ENCODE data around the gene TMEM63B.
"Not testable (repeated sequence)": the region's sequence is repeated elsewhere in the genome, so short reads cannot be mapped to it uniquely, and the experiment has no call there.

Gene TMEM63B

DNA sequence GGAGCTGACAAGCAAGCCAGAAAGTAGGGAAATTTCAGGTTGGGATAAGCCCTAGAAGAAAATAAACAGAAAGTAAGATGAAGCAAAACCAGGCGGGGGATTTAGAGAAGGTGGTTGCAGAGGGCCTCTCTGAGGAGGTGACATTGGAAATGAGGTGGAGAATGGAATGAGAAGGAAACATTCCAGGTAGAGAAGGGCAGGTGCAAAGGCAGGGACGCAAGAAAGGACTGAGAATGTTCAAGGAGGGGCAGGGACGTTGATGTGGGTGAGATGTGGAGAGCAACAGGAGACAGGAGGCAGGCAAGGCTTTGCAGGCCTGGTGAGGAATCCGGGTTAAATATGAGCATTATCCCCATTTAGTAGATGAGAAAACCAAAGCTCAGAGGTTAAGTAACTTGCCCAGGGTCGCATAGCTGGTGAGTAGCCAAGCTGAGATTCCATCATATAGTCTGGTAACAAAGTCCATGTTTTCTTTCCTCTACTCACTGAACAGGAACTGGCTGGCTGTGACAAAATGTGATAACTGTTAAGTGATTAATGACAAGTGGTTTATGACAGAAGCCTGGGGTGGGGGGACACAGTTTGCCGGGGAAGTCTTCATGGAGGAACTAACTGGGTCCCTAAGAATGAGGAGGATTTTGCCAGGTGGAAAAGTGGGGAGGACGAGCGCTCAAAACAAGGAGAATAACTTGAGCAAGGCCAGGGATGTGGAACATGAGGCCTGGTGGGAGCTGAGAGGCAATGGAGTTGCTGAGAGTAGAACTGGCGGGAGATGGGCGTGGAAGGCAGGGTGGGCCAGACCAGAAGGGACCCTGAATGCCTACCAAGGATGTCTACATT, 32.7 kb upstream of the TMEM63B start:
- DNase-seq = no peak

- not testable (repeated sequence) for DNase-seq
These were observed 32.1 kb upstream of the TMEM63B start for GRCh38 chr6:44095243-44095623.

- DNase-seq = no peak
These were observed 30.7 kb upstream of the TMEM63B start for GRCh38 chr6:44096612-44097011.

DNA sequence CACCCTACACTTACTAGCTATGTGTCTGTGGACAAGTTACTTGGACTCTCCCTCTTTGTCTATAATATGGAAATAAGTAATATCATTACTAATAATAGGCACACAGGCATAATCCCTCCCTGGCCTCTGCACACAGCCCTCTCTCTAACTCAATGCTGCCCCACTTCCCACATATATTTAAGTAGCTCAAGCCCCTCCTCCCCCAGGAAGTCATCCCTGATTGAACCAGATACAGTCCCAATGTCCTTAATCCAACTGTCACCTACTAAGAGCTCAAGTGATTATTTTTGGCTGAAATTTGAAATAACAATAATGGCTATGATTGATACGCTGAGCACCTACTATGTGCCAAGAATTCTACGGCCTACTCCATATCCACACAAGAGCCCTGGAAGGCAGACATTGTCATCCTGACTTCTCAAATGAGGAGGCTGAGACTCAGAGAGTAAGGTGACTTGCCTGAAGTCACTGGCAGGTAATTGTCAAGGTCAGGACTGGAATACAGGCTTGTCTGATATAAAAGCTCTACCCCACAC, 29.5 kb upstream of the TMEM63B start:
- no peak for DNase-seq

DNA sequence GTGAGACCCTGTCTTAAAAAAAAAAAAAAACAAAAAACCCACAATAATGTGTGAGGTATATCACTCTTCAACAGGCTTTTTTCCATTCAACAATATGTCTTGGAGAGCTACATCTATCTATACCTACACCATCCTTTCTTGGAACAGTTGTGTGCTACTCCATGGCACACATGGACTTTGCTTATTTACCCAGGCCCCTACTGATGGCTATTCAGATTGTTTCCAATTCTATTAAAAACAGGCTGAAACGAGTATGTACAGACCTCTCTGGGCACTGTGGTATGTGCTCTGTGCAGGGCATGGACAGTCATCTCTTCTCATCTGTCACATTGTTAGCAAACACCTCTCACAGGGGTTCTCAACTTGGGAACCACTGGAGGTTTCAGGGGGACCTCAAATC, 28.2 kb upstream of the TMEM63B start:
- DNase-seq = no peak

DNA sequence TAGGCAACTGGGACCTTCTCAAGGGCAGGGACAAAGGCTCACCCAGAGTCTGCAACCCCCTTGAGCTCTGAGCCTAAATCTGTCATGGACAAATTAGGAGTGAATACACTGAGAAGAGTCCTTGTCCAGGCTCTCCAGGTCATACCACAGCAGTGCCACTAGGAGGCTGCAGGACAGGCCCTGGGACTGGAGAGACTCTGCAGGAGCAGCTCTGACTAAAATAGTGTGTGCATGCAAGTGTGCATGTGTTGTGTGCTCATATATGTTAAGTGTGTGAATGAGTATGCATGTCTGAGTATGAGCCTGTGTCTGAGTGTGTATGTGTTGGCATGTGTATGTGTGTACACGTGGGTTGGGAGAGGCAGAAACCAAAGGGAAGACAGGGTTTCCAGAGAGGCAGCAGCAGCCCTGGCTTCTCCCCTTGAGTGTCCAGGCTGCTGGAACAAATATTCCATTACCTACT, 27.2 kb upstream of the TMEM63B start:
- no peak for DNase-seq

GRCh38 chr6:44101832-44102231, 25.5 kb upstream of the TMEM63B start:
- no peak for DNase-seq

DNA sequence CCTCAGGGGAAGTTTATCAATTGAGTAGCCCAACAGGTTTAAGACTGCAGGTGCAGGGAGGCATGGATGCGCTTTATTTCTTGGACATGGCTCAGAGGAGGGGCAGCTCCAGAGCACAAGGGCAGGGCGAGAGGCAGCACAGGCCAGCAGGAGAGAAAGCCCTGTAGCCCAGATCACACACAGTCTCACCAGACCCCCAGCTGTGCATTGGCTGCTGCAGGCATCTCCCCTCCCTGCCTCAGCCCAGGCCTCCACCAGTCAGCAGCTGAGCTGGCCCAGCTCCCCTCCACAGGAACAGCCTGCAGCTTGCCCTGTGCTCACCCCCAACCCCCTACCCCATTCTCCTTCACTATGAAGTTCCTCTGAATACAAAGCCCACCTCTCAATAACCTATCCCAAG, 24.8 kb upstream of the TMEM63B start:
- no peak for DNase-seq

DNA sequence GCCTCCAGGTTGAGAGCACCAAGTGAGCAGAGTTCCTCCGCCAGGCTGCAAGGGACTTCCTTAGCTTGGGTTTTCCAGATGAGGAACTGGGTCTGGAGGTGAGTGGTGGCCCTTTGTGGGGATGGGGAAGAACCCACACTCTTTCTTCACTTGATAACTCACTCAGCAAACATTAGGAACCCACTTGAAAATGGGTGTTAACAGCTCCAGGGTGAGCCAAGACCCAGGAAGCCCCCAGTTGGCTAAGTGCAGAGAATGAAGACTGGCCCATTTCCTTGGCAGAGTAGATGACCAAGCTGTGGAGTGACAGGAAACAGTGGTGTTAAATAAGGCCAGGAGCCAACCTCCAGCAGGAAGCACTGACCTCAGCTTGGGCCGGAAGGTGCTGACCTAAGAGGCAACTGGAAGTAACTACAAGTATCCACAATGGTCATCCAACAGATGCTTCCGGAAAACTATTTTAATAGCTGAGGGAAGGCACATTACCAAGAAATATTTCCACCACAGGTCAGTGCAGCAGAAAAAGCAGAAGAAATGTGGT, 22.8 kb upstream of the TMEM63B start:
- DNase-seq = no peak

DNA sequence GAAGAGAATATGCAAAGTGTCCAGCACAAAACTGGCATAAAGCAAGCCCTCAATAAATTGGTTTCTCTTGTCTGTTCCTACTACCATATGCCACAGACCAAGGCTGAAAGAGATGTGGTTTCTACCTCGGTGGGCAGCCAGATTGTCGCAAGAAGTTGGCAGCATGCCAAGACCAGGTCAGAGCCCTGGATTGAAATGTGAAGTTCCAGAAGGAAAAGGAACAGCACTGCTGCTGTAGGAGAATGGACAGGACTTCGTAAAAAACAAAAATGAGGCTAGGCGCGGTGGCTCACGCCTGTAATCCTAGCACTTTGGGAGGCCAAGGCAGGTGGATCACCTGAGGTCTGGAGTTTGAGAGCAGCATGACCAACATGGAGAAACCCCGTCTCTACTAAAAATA, 22.2 kb upstream of the TMEM63B start:
- DNase-seq = no peak

DNA sequence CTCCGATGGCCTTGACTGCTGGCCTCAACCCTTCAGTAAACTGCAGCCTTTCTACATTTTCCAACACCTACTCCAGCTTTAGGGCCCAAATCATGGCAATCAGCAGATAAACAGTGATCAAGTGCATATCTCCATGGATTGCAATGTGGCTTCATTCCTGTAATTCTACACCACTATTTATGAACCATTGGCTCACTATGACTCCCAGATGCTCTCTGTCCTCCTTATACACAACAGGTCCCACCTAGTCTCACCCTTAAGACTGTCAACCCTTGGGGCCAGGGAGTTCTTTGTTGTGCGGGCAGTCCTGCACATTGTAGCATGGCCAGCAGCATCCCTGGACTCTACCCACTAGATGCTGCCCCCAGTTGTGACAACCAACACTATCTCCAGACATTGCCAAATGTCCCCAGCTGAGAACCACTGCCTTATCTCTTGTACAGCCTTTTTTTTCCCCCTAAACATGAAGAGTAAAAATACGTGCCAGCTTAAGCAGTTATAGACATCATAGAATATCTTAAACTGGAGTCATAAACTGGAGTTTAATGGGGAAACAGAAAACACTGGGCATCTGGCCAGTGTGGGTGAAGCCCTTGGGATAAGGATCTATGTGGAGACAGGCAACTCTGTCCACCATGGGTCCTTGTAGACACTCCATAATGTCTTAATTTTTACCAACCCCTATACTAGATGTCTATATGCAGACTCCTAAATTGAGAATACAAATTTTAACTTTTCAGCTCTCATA, 21.2 kb upstream of the TMEM63B start:
- no peak for DNase-seq

DNA sequence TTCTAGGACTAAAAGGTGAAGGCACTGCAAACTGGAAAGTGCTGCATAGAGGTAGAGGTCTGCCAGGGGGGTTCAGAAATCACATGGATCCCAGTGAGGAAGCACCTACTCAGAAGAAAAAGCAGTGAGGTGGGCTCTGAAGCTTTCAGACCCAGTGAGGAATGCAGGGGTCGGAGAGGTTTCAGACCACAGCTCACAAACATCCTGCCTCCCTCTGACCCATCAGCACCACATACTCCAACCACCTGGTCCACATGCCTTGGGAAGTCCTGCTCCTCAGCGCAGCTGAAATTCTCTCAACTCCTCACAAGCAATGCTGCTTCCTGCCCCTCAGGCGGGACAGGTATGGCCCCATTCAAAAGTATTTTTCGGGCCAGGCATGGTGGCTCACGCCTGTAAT, 20.3 kb upstream of the TMEM63B start:
- DNase-seq = no peak

GRCh38 chr6:44108471-44108870, 18.9 kb upstream of the TMEM63B start:
- DNase-seq = no peak

DNA sequence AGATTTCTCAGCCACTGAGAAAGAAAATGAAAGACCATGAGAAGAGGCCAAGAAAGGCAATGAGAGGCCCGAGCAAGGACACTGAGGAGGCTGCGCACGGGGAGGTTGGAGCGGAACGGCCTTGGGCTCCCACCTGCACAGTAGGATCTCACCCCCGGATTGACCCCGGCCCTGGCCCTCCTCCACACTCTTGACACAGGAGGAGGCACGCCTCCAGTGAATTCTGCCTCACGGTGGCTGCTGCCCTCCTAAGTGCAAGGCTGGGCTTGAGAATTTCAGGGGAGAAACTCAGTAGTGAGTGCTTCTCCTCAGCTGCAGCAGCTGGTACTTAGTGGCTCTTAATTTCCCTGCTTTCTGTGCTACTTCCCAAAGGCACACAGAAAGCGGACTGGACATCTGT, 18.1 kb upstream of the TMEM63B start:
- DNase-seq = no peak

DNA sequence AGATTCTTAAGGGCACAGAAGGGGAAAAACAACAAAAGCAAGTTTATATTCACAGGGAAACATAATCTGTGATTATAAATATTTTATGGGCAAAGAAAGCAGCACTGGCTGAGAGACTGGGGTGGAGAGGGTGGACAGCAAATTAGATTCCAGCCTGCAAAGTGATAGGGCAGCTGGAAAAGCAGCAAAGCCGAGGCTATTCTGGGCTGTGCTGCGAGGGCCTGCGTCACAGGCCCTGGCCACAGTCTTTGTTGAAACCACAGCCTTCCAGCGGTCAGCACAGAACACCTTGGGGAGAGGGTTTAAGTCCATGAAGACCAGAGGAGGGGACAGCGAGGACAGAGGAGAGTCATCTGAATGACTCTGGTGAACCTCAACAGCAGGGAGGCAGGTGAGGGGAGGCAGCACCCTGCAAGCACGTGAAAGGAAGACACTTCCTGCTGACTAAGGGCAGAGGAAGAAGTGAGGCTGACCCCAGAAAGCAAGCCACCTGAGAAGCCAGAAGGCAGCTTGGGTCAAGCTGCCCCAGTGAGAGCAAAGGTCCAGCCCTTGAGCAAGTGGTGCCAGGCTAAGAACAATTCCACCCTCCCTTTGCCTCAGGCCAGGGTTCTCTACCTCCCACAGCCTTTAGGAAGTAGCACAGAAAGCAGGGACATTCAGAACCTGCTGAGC, 17.2 kb upstream of the TMEM63B start:
- DNase-seq = no peak

DNA sequence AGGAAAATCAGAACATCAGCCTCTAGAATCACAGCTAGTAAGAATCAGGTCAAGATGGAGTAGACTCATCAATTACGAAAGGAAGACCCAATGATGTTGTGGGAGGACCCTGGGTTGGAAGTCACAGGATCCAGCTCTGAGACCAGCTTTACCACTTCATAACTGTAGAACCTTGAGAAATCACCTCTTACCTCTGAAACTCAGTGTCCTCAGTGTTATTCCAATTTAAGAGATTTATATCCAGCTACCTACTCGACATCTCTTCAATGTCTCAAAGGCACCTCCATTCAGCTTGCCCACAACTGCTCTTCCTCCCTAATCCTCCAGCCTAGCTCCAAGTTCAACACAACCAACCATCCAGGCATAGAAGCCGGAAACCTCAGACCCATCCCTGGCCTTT, 16.4 kb upstream of the TMEM63B start:
- no peak for DNase-seq

GRCh38 chr6:44111434-44112417, 15.6 kb upstream of the TMEM63B start:
- DNase-seq = no peak

DNA sequence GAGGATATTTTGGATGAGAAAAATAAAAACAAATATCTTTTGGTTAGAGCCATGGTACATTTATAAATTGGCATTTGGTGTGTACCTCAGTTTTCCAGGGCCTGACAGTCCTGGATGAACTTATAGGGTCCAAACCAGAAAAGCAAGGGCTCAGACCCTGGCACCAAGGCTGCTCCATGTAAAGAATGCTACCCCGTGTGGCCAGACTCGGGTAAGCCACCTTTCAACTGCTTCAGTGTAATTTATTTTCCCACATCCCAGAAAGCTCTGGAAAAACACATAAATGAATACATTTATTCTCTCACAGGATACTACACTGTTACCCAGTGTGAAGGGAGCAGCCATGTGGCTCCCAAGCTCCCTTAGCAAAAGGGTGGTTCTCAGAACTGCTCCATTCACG, 13.9 kb upstream of the TMEM63B start:
- no peak for DNase-seq

- DNase-seq = no peak
These were observed 11.5 kb upstream of the TMEM63B start for GRCh38 chr6:44115866-44116265.

GRCh38 chr6:44116641-44117382, 10.5 kb upstream of the TMEM63B start:
- no peak for DNase-seq
